Activated naive CD8-positive, alpha-beta T cell treated with anti-CD3 and anti-CD28 coated beads, Interleukin-2, amount 10 ng/mL, durations not matched to agents 7 days and 5 days (primary cell): Measurements from ENCODE around the gene OR7C2. TPM values are rescaled to one million over a fixed set of nuclear protein-coding genes. Genes with fewer than 3 reads are reported as not detected.

Experiments
- total RNA-seq, 2 experiments: library from RNA; stranded (reverse); gene quantifications; one replicate each; pipeline ENCODE4 v1.2.3, GENCODE V29; 2021

The OR7C2 gene
- total RNA-seq, 2 experiments from 2014 or later: not detected

Other genes starting within 250 kb of the OR7C2 start
- gene ADGRE2, start 162.9 kb upstream of the OR7C2 start, total RNA-seq: under 1 TPM; 0.44 to 0.54 TPM
- not detected for gene OR7A5, start 106.3 kb upstream of the OR7C2 start, total RNA-seq
- not detected for gene OR7C1, start 106.3 kb upstream of the OR7C2 start, total RNA-seq
- gene OR7A10, start 92.6 kb upstream of the OR7C2 start, total RNA-seq: not detected
- not detected for gene OR7A17, start 55.4 kb upstream of the OR7C2 start, total RNA-seq
- not detected for gene SLC1A6, start 38.4 kb downstream of the OR7C2 start, total RNA-seq
- gene CASP14, start 108.0 kb downstream of the OR7C2 start, total RNA-seq: not detected
- gene OR1I1, start 140.7 kb downstream of the OR7C2 start, total RNA-seq: not detected
- gene SYDE1, start 165.9 kb downstream of the OR7C2 start, total RNA-seq: under 1 TPM; 0.33 to 0.34 TPM